PC-3 (cell line): ENCODE results near the gene ZNF467. TPM values are rescaled to one million over a fixed set of nuclear protein-coding genes. Genes with fewer than 3 reads are reported as not detected.

Experiments used
- ATAC-seq: fragments of 200-7000 bp; cut with Tn5 transposase; 2 replicates; pipeline ENCODE4 v1.9.1; 2020; ENCODE audit warnings: mild to moderate bottlenecking, moderate library complexity
- BruUV-seq: library from RNA; stranded (reverse); fragments of 400-500 nt; replicated peaks from 2 replicates; lab custom pipeline; 2021; lab: Mats Ljungman, UMichigan
- CTCF ChIA-PET: fragments of 300-600 bp; sonication (Branson Sonifier 250); formaldehyde crosslinking; loops from one replicate; lab custom pipeline; 2022; ENCODE audit warnings: antibody characterized with exemption; lab: Charles Lee
- POLR2A ChIA-PET: fragments of 300-600 bp; sonication (Branson Sonifier 250); formaldehyde crosslinking; loops from one replicate; lab custom pipeline; 2022; ENCODE audit warnings: antibody characterized with exemption; ENCODE audit not compliant: unreplicated experiment; lab: Charles Lee
- DNase-seq: peaks from one replicate; pipeline ENCODE4 v3.0.0-alpha.2; 2015
- H2AFZ ChIP-seq: fragments of 300-600 bp; sonication (generic); 2 replicates; pipeline ENCODE4 v1.6.0; 2016; ENCODE audit warnings: antibody characterized with exemption, low read length
- H3F3A ChIP-seq: fragments of 300-600 bp; sonication (generic); one replicate; pipeline ENCODE4 v1.6.0; 2017; ENCODE audit warnings: antibody characterized with exemption, low read length, control low read depth, mild to moderate bottlenecking; ENCODE audit not compliant: unreplicated experiment
- H3K27ac ChIP-seq: fragments of 300-600 bp; sonication (generic); 2 replicates; pipeline ENCODE4 v1.5.1; 2016; ENCODE audit warnings: mild to moderate bottlenecking, low read length
- H3K27me3 ChIP-seq: fragments of 300-600 bp; sonication (generic); 2 replicates; pipeline ENCODE4 v1.6.1; 2016; ENCODE audit warnings: low read length, mixed read lengths
- H3K36me3 ChIP-seq: fragments of 300-600 bp; sonication (generic); 2 replicates; pipeline ENCODE4 v1.6.1; 2016; ENCODE audit warnings: low read depth, mixed run types, low read length, mixed read lengths
- H3K4me1 ChIP-seq: fragments of 300-600 bp; sonication (generic); 2 replicates; pipeline ENCODE4 v1.5.1; 2016; ENCODE audit warnings: low read length; ENCODE audit not compliant: insufficient read depth
- H3K4me2 ChIP-seq: fragments of 300-600 bp; sonication (generic); 2 replicates; pipeline ENCODE4 v1.6.0; 2016; ENCODE audit warnings: low read length
- H3K4me3 ChIP-seq: fragments of 300-600 bp; sonication (generic); 2 replicates; pipeline ENCODE4 v1.5.1; 2016; ENCODE audit warnings: mild to moderate bottlenecking, low read length, mixed read lengths
- H3K79me2 ChIP-seq: fragments of 300-600 bp; sonication (generic); 2 replicates; pipeline ENCODE4 v1.6.1; 2017; ENCODE audit warnings: low read length, mixed read lengths
- H3K9ac ChIP-seq: fragments of 300-600 bp; sonication (generic); 2 replicates; pipeline ENCODE4 v1.6.0; 2016; ENCODE audit warnings: mild to moderate bottlenecking, low read length
- H3K9me2 ChIP-seq: fragments of 300-600 bp; sonication (generic); replicated peaks from 2 replicates; pipeline ENCODE4 v1.6.1; 2016; ENCODE audit warnings: mixed run types, low read length, mixed read lengths
- H3K9me3 ChIP-seq: fragments of 300-600 bp; sonication (generic); 2 replicates; pipeline ENCODE4 v1.6.1; 2016; ENCODE audit warnings: low read length, mixed read lengths
- H4K20me1 ChIP-seq: fragments of 300-600 bp; sonication (generic); 2 replicates; pipeline ENCODE4 v1.6.1; 2016; ENCODE audit warnings: low read length, mixed read lengths
- CTCF ChIP-seq: fragments of 300-600 bp; sonication (generic); conservative IDR thresholded peaks from 2 replicates; pipeline ENCODE4 v1.5.1; 2017; ENCODE audit warnings: antibody characterized with exemption, low read depth, mild to moderate bottlenecking, low read length
- EZH2 ChIP-seq: fragments of 300-600 bp; sonication (generic); IDR thresholded peaks from one replicate; pipeline ENCODE4 v1.6.1; 2017; ENCODE audit warnings: antibody characterized with exemption, mild to moderate bottlenecking, low read length; ENCODE audit not compliant: unreplicated experiment
- EZH2phosphoT487 ChIP-seq: fragments of 300-600 bp; sonication (generic); IDR thresholded peaks from 2 replicates; pipeline ENCODE4 v1.6.1; 2018; ENCODE audit warnings: mild to moderate bottlenecking, antibody characterized with exemption, low read length, borderline replicate concordance
- intact Hi-C: fragments of 100-400 bp; cut with micrococcal nuclease; formaldehyde crosslinking; loops from 2 replicates; pipeline ENCODE4 v1.9.0; 2023
- total RNA-seq: library from RNA; depleted of rRNA; stranded (reverse); fragments of >200 nt; gene quantifications from 2 replicates; pipeline ENCODE4 v1.2.3, GENCODE V29; 2014

ZNF467 gene
- total RNA-seq, 1 experiment from 2014 or later, result 6.3 TPM

GRCh38 chr7:149736478-149737360 is 36.7 kb downstream of the ZNF467 start:
- no peaks in the 10 kb centered on the region for H3K36me3 ChIP-seq
- H3K4me2 ChIP-seq, result no peak overlapping the region
- TF ChIP-seq EZH2phosphoT487 (no peak), EZH2 (no peak), CTCF (no peak)
- no peaks in the 10 kb centered on the region for H3K4me1 ChIP-seq
- no peaks in the 10 kb centered on the region for H3K79me2 ChIP-seq
- H4K20me1 ChIP-seq, result no peaks in the 10 kb centered on the region
- ChIA-PET POLR2A (no interaction called here), CTCF (no interaction called here)
- DNase-seq, result no peak
- no peak for ATAC-seq
- H3K9me3 ChIP-seq, result no peaks in the 10 kb centered on the region
- no peaks in the 10 kb centered on the region for H3K9me2 ChIP-seq
- no peak overlapping the region for H3K9ac ChIP-seq
- no TSS peak for BruUV-seq
- H3K27ac ChIP-seq, result no peak overlapping the region
- H3F3A ChIP-seq, result no peaks in the 10 kb centered on the region
- no peaks in the 10 kb centered on the region for H3K27me3 ChIP-seq
- H3K4me3 ChIP-seq, result no peak overlapping the region
- intact Hi-C loops, result no loop called here
- H2AFZ ChIP-seq, result no peak overlapping the region

DNA sequence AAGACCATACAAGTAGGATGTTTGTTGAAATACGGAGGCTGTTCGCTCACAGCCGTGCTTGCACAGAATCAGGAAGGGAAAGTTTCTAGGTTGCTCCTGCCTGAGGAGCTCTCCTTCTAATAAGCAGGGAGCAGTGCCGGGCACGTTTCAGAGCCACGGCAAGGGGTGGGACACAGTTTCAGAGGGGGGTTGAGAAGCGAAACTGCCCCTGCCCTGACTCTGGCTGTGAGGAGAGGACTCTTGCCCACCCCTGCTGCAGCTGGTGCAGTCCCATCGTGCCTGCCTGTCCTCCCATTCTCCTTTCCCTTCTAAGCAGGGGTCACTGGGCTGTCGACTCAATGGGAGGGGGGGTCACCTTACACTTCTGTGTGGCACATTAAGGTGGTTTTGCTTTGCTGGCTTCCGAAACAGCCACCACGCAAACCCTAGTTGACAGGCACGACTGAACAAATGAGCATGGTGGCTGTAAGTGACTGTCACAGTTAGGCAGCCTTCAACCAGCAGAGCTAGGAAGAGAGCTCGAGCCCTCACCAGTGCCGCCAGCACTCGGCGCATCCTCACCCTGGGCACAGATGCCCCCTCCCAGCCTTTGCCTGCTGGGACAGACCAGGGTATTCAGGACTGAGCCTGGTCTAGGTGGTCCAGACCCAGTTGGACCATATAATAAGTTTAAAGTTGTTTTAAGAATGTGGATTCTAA is 37.5 kb downstream of the ZNF467 start:
- POLR2A ChIA-PET, result interaction anchor here (0.6 kb wide), 1 partner anchor 152 kb away, joined by 5 read pairs; no protein-coding TSS in a partner anchor
- intact Hi-C loops, result no loop called here
- no peaks in the 10 kb centered on the region for H3K36me3 ChIP-seq

More for the DNA sequence above, 37.5 kb downstream of the ZNF467 start:
- no peak overlapping the region for H3K4me3 ChIP-seq
- no peaks in the 10 kb centered on the region for H3K9me3 ChIP-seq
- no peaks in the 10 kb centered on the region for H3K27me3 ChIP-seq
- H2AFZ ChIP-seq, result no peak overlapping the region
- no peak overlapping the region for H3K4me2 ChIP-seq
- DNase-seq (no peak), ATAC-seq (no peak; the same call in 1 of the 2 replicates)
- TF ChIP-seq EZH2, result no peak
- TF ChIP-seq EZH2phosphoT487, result no peak
- TF ChIP-seq CTCF, result no peak
- no peaks in the 10 kb centered on the region for H4K20me1 ChIP-seq
- BruUV-seq, result no TSS peak
- no peaks in the 10 kb centered on the region for H3K79me2 ChIP-seq
- H3K4me1 ChIP-seq, result no peaks in the 10 kb centered on the region
- CTCF ChIA-PET, result no interaction called here
- no peaks in the 10 kb centered on the region for H3K9me2 ChIP-seq
- no peak overlapping the region for H3K27ac ChIP-seq
- H3F3A ChIP-seq, result no peaks in the 10 kb centered on the region
- H3K9ac ChIP-seq, result no peak overlapping the region
